Ishikawa (cell line): ENCODE results near the gene AADACL3.

ENCODE experiments used
- CEBPB ChIP-seq: IDR thresholded peaks from 2 replicates; pipeline ENCODE4 v1.6.1; 2012
- CREB1 ChIP-seq: IDR thresholded peaks from 2 replicates; pipeline ENCODE4 v1.6.1; 2012; ENCODE audit warnings: low read depth
- EGR1 ChIP-seq: IDR thresholded peaks from 2 replicates; pipeline ENCODE4 v1.6.1; 2012
- EP300 ChIP-seq: IDR thresholded peaks from 2 replicates; pipeline ENCODE4 v1.6.1; 2012; ENCODE audit warnings: borderline replicate concordance
- FOXM1 ChIP-seq: IDR thresholded peaks from 2 replicates; pipeline ENCODE4 v1.6.1; 2012; ENCODE audit warnings: low read depth, borderline replicate concordance
- NFIC ChIP-seq: IDR thresholded peaks from 2 replicates; pipeline ENCODE4 v1.6.1; 2012
- RAD21 ChIP-seq: IDR thresholded peaks from 2 replicates; pipeline ENCODE4 v1.6.1; 2012; ENCODE audit warnings: low read depth
- REST ChIP-seq: IDR thresholded peaks from 2 replicates; pipeline ENCODE4 v1.6.1; 2012; ENCODE audit warnings: low read depth, mild to moderate bottlenecking
- TAF1 ChIP-seq: IDR thresholded peaks from 2 replicates; pipeline ENCODE4 v1.6.1; 2012; ENCODE audit warnings: low read depth, mild to moderate bottlenecking
- TCF12 ChIP-seq: IDR thresholded peaks from 2 replicates; pipeline ENCODE4 v1.6.1; 2012; ENCODE audit warnings: low read depth
- TEAD4 ChIP-seq: IDR thresholded peaks from 2 replicates; pipeline ENCODE4 v1.6.1; 2012
- USF1 ChIP-seq: IDR thresholded peaks from 2 replicates; pipeline ENCODE4 v1.6.1; 2012
- YY1 ChIP-seq: IDR thresholded peaks from 2 replicates; pipeline ENCODE4 v1.6.1; 2012; ENCODE audit warnings: low read depth
- ZBTB7A ChIP-seq: IDR thresholded peaks from 2 replicates; pipeline ENCODE4 v1.6.1; 2012; ENCODE audit warnings: low read depth
- TF ChIP-seq, protein P1 (sequence below): IDR thresholded peaks from 2 replicates; pipeline ENCODE4 v1.6.1; 2012

The AADACL3 gene

GRCh38 chr1:12708396-12709090, 7.4 kb upstream of the AADACL3 start:
- TF ChIP-seq EGR1 (no peak), CEBPB (no peak), RAD21 (no peak), FOXM1 (no peak), USF1 (no peak), YY1 (no peak), ZBTB7A (no peak), EP300 (no peak), CREB1 (no peak), NFIC (no peak), TEAD4 (no peak), REST (no peak)
- TF ChIP-seq, protein P1, sequence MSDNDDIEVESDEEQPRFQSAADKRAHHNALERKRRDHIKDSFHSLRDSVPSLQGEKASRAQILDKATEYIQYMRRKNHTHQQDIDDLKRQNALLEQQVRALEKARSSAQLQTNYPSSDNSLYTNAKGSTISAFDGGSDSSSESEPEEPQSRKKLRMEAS = no peak

DNA sequence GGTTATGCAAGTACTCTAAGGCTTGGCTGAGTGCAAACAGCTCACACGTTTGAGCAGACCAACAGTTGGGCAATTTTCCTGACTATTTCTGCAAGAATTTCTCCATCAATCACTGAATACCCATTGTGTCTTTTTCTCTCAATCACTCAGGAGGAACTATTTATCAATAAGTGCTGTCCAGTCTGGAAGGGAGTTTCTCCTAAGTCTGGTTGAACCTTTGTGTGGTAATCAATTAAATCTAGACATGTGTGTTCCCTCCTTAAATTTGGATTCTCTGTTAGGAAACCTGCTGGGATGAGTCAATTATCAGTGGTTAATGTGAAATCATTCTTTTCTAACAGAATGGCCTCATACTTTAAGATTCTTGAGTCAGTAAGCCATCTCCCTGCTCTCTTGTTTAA, 6.8 kb upstream of the AADACL3 start:
- TF ChIP-seq YY1 (no peak), NFIC (no peak), REST (no peak), RAD21 (no peak)

DNA sequence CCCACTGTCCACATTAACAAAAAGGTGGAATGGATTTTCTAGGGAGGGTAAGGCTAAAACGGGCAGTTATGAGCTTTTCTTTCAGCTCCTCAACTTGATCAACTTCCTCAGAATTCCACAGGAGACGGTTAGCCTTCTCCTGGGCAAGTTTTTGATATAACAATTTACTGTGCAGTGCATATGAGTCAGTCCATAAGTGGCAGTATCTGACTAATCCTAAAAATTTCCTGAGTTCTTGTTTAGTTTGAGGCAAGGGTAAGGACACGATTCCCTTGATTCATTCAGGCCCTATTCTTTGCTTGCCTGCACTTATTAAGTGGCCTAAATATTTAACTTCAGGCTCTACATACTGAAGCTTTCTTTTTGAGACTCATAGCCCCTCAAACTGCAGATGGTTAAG, 6.2 kb upstream of the AADACL3 start:
- TF ChIP-seq EGR1 (no peak), ZBTB7A (no peak), TCF12 (no peak), TEAD4 (no peak), CREB1 (no peak), USF1 (no peak), CEBPB (no peak), NFIC (no peak), REST (no peak), TAF1 (no peak), YY1 (no peak)
- TF ChIP-seq, protein P1 = no peak

- no peak for TF ChIP-seq FOXM1
- TF ChIP-seq CEBPB = no peak
- no peak for TF ChIP-seq RAD21
- no peak for TF ChIP-seq REST
- no peak for TF ChIP-seq NFIC
- no peak for TF ChIP-seq TEAD4
- TF ChIP-seq CREB1 = no peak
- no peak for TF ChIP-seq EGR1
- TF ChIP-seq USF1 = no peak
- TF ChIP-seq YY1 = no peak
- no peak for TF ChIP-seq TCF12
Observed at GRCh38 chr1:12711536-12711935, 4.4 kb upstream of the AADACL3 start.
